Esophagus squamous epithelium (tissue), 5 donors: ENCODE data around the gene SOHLH2. TPM values are rescaled to one million over a fixed set of nuclear protein-coding genes. Genes with fewer than 3 reads are reported as not detected.

Experiments
- DNase-seq: peaks from one replicate; lab custom pipeline; 2025; lab: John Stamatoyannopoulos, UW
- H3K27ac ChIP-seq, 4 donors: fragments of 200-600 bp; sonication (generic); one replicate each; pipeline ENCODE4 v1.5.1; 2016 to 2019; ENCODE audit warnings: mild to moderate bottlenecking in 1 of 4
- H3K27me3 ChIP-seq, 4 donors: fragments of 200-600 bp; sonication (generic); 1 replicate in 3 of 4; 2 replicates in 1 of 4; pipeline versions ENCODE4 v1.5.1 to v1.6.0; 2017 to 2021; ENCODE audit warnings: antibody characterized with exemption in 1 of 4
- H3K36me3 ChIP-seq, 3 donors: fragments of 200-600 bp; sonication (generic); one replicate each; pipeline ENCODE4 v1.5.1; 2016 to 2019
- H3K4me1 ChIP-seq, 3 donors: fragments of 200-600 bp; sonication (generic); one replicate each; pipeline ENCODE4 v1.5.1; 2017 to 2019
- H3K4me3 ChIP-seq, 4 donors: fragments of 200-600 bp; sonication (generic); 1 replicate in 3 of 4; 2 replicates in 1 of 4; pipeline ENCODE4 v1.5.1; 2016 to 2019; ENCODE audit warnings: mild to moderate bottlenecking in 2 of 4, moderate library complexity in 1 of 4
- H3K9me3 ChIP-seq, 3 donors: fragments of 200-600 bp; sonication (generic); one replicate each; pipeline ENCODE4 v1.5.1; 2016 to 2019
- CTCF ChIP-seq, 6 experiments: fragments of 450-650 bp in 4 of 6; fragments of 200-600 bp in 2 of 6; sonication (generic) in 2 of 6; IDR thresholded peaks; one replicate each; pipeline ENCODE4 v1.5.1; 2016 to 2019; ENCODE audit warnings: antibody characterized with exemption in 6 of 6, mild to moderate bottlenecking in 4 of 6, moderate library complexity in 4 of 6
- POLR2A ChIP-seq, 4 donors: fragments of 450-650 bp; IDR thresholded peaks; one replicate each; pipeline ENCODE4 v1.6.1; 2017; ENCODE audit warnings: antibody characterized with exemption in 4 of 4, mild to moderate bottlenecking in 4 of 4, moderate library complexity in 3 of 4
- WGBS, 2 donors: methylation state at CpG; one replicate each; pipeline ENCODE4 v1.1.5; 2018; 5-methylcytosine and 5-hydroxymethylcytosine counted together
- intact Hi-C: fragments of 100-400 bp; cut with DNase I; formaldehyde crosslinking; loops from one replicate; pipeline ENCODE4 v1.15.0; 2022
- total RNA-seq, 4 donors: library from RNA; depleted of rRNA; stranded (reverse); fragments of >200 nt; gene quantifications; one replicate each; pipeline ENCODE4 v1.1.0, GENCODE V29; 2016
- donor health status: DM: yes; HTN: yes; CAD: no.

The SOHLH2 gene
- total RNA-seq, 4 donors from 2014 or later = not detected

- H3K4me3 ChIP-seq = no peak overlapping the region
- DNase-seq = no peak
- intact Hi-C loops = no loop called here
- H3K27ac ChIP-seq = peak overlapping the region in 2 of 4 donors; percentile 27 to 62
- peaks cover 0 to 11% (median 0%) of the 10 kb centered on the region in 4 donors for H3K27me3 ChIP-seq
- peaks cover 0 to 16% (median 7%) of the 10 kb centered on the region in 3 donors for H3K4me1 ChIP-seq
- TF ChIP-seq CTCF (IDR thresholded peaks at IDR 0.05) = no peak
- no peak for TF ChIP-seq POLR2A (IDR thresholded peaks at IDR 0.05)
- H3K9me3 ChIP-seq = no peaks in the 10 kb centered on the region
- WGBS, 2 donors = 30 to 32% methylated on average over 5 to 6 of the region's 6 CpGs
- H3K36me3 ChIP-seq = no peaks in the 10 kb centered on the region
Observed at GRCh38 chr13:36124236-36124822, 90.0 kb downstream of the SOHLH2 start.

Other genes starting within 250 kb of the SOHLH2 start
- gene DCLK1, start 83.2 kb downstream of the SOHLH2 start, total RNA-seq = 1 to 10 TPM in 3 of 4 donors, under 1 TPM in 1; 0.72 to 9.1 (median 4.9) TPM
- gene CCDC169, start 83.3 kb upstream of the SOHLH2 start, total RNA-seq = under 1 TPM; under 0.01 to 0.35 (median 0.19) TPM
- gene SPART, start 131.8 kb upstream of the SOHLH2 start, total RNA-seq = 10 to 100 TPM; 14.9 to 60.3 (median 36.0) TPM
- 1 to 10 TPM in 2 of 4 donors, under 1 TPM in 1, not detected in 1; 0.38 to 5.4 (median 1.3) TPM for gene CCNA1, start 217.9 kb upstream of the SOHLH2 start, total RNA-seq